Measurements from ENCODE around the gene YJEFN3.

DNA sequence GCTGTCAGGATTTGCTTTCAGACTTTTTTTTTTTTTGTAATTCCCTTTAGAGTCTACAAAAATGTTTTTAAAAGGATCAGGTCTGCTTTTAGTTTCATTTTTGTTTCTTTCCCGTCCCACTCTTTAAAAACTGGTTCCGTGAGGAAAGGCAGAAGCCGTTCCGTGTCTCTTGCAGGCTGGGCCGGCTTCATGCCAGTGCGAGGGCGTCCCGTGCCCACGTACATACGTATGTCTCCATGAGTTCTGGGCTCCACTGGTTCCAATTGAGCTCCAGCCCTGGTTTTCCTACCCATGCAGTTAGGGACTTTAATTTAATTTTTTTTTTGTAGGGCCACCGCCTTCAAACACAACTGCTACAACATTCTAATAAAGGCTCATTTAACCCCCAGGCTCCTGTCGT is 22.1 kb upstream of the YJEFN3 start:
- TF ChIP-seq, protein P1, sequence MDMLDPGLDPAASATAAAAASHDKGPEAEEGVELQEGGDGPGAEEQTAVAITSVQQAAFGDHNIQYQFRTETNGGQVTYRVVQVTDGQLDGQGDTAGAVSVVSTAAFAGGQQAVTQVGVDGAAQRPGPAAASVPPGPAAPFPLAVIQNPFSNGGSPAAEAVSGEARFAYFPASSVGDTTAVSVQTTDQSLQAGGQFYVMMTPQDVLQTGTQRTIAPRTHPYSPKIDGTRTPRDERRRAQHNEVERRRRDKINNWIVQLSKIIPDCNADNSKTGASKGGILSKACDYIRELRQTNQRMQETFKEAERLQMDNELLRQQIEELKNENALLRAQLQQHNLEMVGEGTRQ (IDR thresholded peaks at IDR 0.05; ENCODE audit: low read length) = no peak
- TF ChIP-seq CTCF (IDR thresholded peaks at IDR 0.05; ENCODE audit: control extremely low read depth in 1 of 3, insufficient read depth in 1 of 3, low read depth in 1 of 3, low read length in 3 of 3) (no peak), EZH2 (IDR thresholded peaks at IDR 0.05; ENCODE audit: low read depth, low read length, severe bottlenecking) (no peak), SP2 (IDR thresholded peaks at IDR 0.05; ENCODE audit: low read length) (no peak), NANOG (IDR thresholded peaks at IDR 0.05; ENCODE audit: insufficient read depth, low read depth, low read length, poor library complexity, severe bottlenecking) (no peak), YY1 (IDR thresholded peaks at IDR 0.05; ENCODE audit: low read depth, low read length) (no peak), RAD21 (IDR thresholded peaks at IDR 0.05 in 1 of 2, conservative IDR thresholded peaks at IDR 0.05 in 1 of 2; ENCODE audit: low read depth in 2 of 2, low read length in 2 of 2) (no peak), JUN (IDR thresholded peaks at IDR 0.05; ENCODE audit: low read depth, low read length) (no peak), POLR2AphosphoS5 (IDR thresholded peaks at IDR 0.05; ENCODE audit: low read depth, low read length) (no peak)

Measured in H1 (cell line).